Left lung (tissue), 10 donors: ENCODE measurements around the gene CHCHD1. TPM values are rescaled to one million over a fixed set of nuclear protein-coding genes. Genes with fewer than 3 reads are reported as not detected.

Experiments used
- ATAC-seq: fragments of 200-7000 bp; cut with Tn5 transposase; one replicate; pipeline ENCODE4 v1.9.1; 2020; ENCODE audit warnings: moderate library complexity
- DNase-seq, 4 donors: peaks; one replicate each; pipeline ENCODE4 v3.0.0-alpha.2; 2013 to 2020
- H3K27ac ChIP-seq, 2 donors: fragments of 200-600 bp; sonication (generic) in 1 of 2; one replicate each; pipeline versions ENCODE4 v1.5.0 to v1.8.0; 2020 to 2021
- H3K27me3 ChIP-seq, 2 donors: fragments of 200-600 bp; sonication (generic) in 1 of 2; one replicate each; pipeline versions ENCODE4 v1.5.0 to v1.8.0; 2020 to 2021
- H3K36me3 ChIP-seq, 2 donors: fragments of 200-600 bp; sonication (generic) in 1 of 2; one replicate each; pipeline versions ENCODE4 v1.5.0 to v1.8.0; 2020 to 2021
- H3K4me1 ChIP-seq, 2 donors: fragments of 200-600 bp; one replicate each; pipeline ENCODE4 v1.8.0; 2021
- H3K4me3 ChIP-seq, 2 donors: fragments of 200-600 bp; sonication (generic) in 1 of 2; one replicate each; pipeline versions ENCODE4 v1.5.0 to v1.8.0; 2020 to 2021; ENCODE audit warnings: mild to moderate bottlenecking in 1 of 2
- H3K9me3 ChIP-seq, 2 donors: fragments of 200-600 bp; sonication (generic) in 1 of 2; one replicate each; pipeline versions ENCODE4 v1.5.0 to v1.8.0; 2020 to 2021
- CTCF ChIP-seq, 2 donors: fragments of 200-600 bp; sonication (generic) in 1 of 2; IDR thresholded peaks; one replicate each; pipeline versions ENCODE4 v1.5.0 to v1.8.0; 2021; ENCODE audit warnings: antibody characterized with exemption in 2 of 2
- intact Hi-C, 2 donors: fragments of 100-400 bp; cut with DNase I; formaldehyde crosslinking; loops; one replicate each; pipeline versions ENCODE4 v1.11.2 to v1.14.2; 2022
- polyA plus RNA-seq, 6 donors: library from polyadenylated mRNA; unstranded; fragments of 120-200 nt; gene quantifications; one replicate each; pipeline ENCODE4 v1.2.1, GENCODE V29; 2013; ENCODE audit not compliant: insufficient read length in 6 of 6
- total RNA-seq, 2 donors: library from RNA; stranded (reverse); fragmentation: NEBNext Ultra II Directional; extraction: Animal tissue kit (Norgen Biotek cat#: 25700); gene quantifications; one replicate each; pipeline ENCODE4 v1.2.1, GENCODE V29; 2021
- donor health status: DM: no; HTN: yes; CAD: no.
- donor health status: DM: no; HTN: no; CAD: no.

Gene CHCHD1
- total and polyA plus RNA-seq, 8 donors = 24.8 to 41.5 (median 37.5) TPM

GRCh38 chr10:73798087-73798486 lies 16.2 kb downstream of the CHCHD1 start:
- no peak for ATAC-seq
- Histone ChIP-seq H3K27ac (no peak overlapping the region), H3K9me3 (no peaks in the 10 kb centered on the region), H3K4me1 (no peaks in the 10 kb centered on the region), H3K4me3 (no peak overlapping the region), H3K27me3 (no peaks in the 10 kb centered on the region), H3K36me3 (peaks cover 0 to 100% of the 10 kb centered on the region in 2 donors)
- no peak for DNase-seq
- intact Hi-C loops = no loop called here
- no peak for TF ChIP-seq CTCF (IDR thresholded peaks at IDR 0.05)

- no peak for DNase-seq
- TF ChIP-seq CTCF (IDR thresholded peaks at IDR 0.05) = no peak
- intact Hi-C loops = no loop called here
- H3K4me1 ChIP-seq = no peaks in the 10 kb centered on the region
- no peak overlapping the region for H3K4me3 ChIP-seq
- no peaks in the 10 kb centered on the region for H3K27me3 ChIP-seq
- no peak for ATAC-seq
- peaks cover 0 to 100% of the 10 kb centered on the region in 2 donors for H3K36me3 ChIP-seq
- H3K9me3 ChIP-seq = no peaks in the 10 kb centered on the region
- no peak overlapping the region for H3K27ac ChIP-seq
Measured at GRCh38 chr10:73798927-73799560, 17.2 kb downstream of the CHCHD1 start.

- DNase-seq = no peak
- no peak overlapping the region for H3K4me3 ChIP-seq
- H3K36me3 ChIP-seq = peaks cover 0 to 100% of the 10 kb centered on the region in 2 donors
- no peak for TF ChIP-seq CTCF (IDR thresholded peaks at IDR 0.05)
- peaks cover 0 to 3% of the 10 kb centered on the region in 2 donors for H3K4me1 ChIP-seq
- no peak overlapping the region for H3K27ac ChIP-seq
- no peaks in the 10 kb centered on the region for H3K27me3 ChIP-seq
- no peak for ATAC-seq
- H3K9me3 ChIP-seq = no peaks in the 10 kb centered on the region
- intact Hi-C loops = no loop called here
Measured at GRCh38 chr10:73799899-73800559, 18.2 kb downstream of the CHCHD1 start.

- H3K4me1 ChIP-seq = peaks cover 0 to 3% of the 10 kb centered on the region in 2 donors
- no peaks in the 10 kb centered on the region for H3K9me3 ChIP-seq
- H3K27ac ChIP-seq = no peak overlapping the region
- peaks cover 0 to 100% of the 10 kb centered on the region in 2 donors for H3K36me3 ChIP-seq
- intact Hi-C loops = no loop called here
- no peaks in the 10 kb centered on the region for H3K27me3 ChIP-seq
- no peak overlapping the region for H3K4me3 ChIP-seq
- DNase-seq (no peak), ATAC-seq (no peak)
- TF ChIP-seq CTCF (IDR thresholded peaks at IDR 0.05) = no peak
Measured at GRCh38 chr10:73800560-73801252, 18.9 kb downstream of the CHCHD1 start.

GRCh38 chr10:73801253-73801590 lies 19.4 kb downstream of the CHCHD1 start:
- ATAC-seq (no peak), DNase-seq (no peak)
- TF ChIP-seq CTCF (IDR thresholded peaks at IDR 0.05) = no peak
- H3K9me3 ChIP-seq = no peaks in the 10 kb centered on the region
- H3K4me1 ChIP-seq = peaks cover 0 to 6% of the 10 kb centered on the region in 2 donors
- no peak overlapping the region for H3K27ac ChIP-seq
- peaks cover 0 to 100% of the 10 kb centered on the region in 2 donors for H3K36me3 ChIP-seq
- H3K4me3 ChIP-seq = no peak overlapping the region
- intact Hi-C loops = no loop called here
- no peaks in the 10 kb centered on the region for H3K27me3 ChIP-seq
